IPS-20b (cell line): ENCODE measurements around the gene SH3RF3.

Experiments used
- H3K27ac ChIP-seq: one replicate; pipeline ENCODE4 v1.5.1; 2013; ENCODE audit warnings: low read length
- H3K27me3 ChIP-seq: 2 replicates; pipeline ENCODE4 v1.6.1; 2013; ENCODE audit warnings: mild to moderate bottlenecking, low read length, inconsistent platforms; ENCODE audit not compliant: insufficient read depth
- H3K36me3 ChIP-seq: 2 replicates; pipeline ENCODE4 v1.6.1; 2013; ENCODE audit warnings: low read depth, mild to moderate bottlenecking, inconsistent platforms, low read length, moderate library complexity; ENCODE audit not compliant: insufficient read depth
- H3K4me1 ChIP-seq: 2 replicates; pipeline ENCODE4 v1.6.1; 2013; ENCODE audit warnings: mild to moderate bottlenecking, control low read depth, inconsistent platforms, low read length, moderate library complexity; ENCODE audit not compliant: insufficient read depth
- H3K4me3 ChIP-seq: 2 replicates; pipeline ENCODE4 v1.5.1; 2013; ENCODE audit warnings: mild to moderate bottlenecking, low read length, inconsistent platforms
- H3K9ac ChIP-seq: 2 replicates; pipeline ENCODE4 v1.6.1; 2013; ENCODE audit warnings: low read depth, mild to moderate bottlenecking, inconsistent platforms, low read length, moderate library complexity
- H3K9me3 ChIP-seq: 2 replicates; pipeline ENCODE4 v1.6.1; 2013; ENCODE audit warnings: mild to moderate bottlenecking, low read depth, low read length, inconsistent platforms; ENCODE audit not compliant: insufficient read depth

SH3RF3 gene

DNA sequence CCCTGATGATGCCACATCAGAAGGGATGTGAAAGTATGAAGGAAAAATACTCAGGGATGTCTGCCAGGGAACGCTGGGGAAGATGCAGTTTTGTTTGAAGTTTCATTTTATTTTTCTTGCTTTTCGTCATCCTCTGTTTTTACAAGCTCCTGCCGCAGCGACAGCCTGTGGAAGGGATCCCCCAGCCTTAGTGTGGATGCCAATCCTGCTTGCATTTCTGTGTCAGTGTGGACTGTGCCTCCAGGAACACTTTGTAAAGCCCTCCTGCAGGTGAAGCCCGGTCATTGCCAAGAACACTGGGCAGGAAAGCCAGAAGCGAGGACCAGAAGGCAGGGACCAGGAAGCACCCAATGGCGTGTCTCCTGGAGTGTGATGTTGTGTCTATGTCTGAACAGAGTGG lies 250.5 kb downstream of the SH3RF3 start:
- Histone ChIP-seq H3K4me1 (no peaks in the 10 kb centered on the region), H3K9ac (no peak overlapping the region), H3K27ac (no peak overlapping the region), H3K9me3 (no peaks in the 10 kb centered on the region), H3K4me3 (no peak overlapping the region), H3K36me3 (no peaks in the 10 kb centered on the region), H3K27me3 (peaks cover 12% of the 10 kb centered on the region)

DNA sequence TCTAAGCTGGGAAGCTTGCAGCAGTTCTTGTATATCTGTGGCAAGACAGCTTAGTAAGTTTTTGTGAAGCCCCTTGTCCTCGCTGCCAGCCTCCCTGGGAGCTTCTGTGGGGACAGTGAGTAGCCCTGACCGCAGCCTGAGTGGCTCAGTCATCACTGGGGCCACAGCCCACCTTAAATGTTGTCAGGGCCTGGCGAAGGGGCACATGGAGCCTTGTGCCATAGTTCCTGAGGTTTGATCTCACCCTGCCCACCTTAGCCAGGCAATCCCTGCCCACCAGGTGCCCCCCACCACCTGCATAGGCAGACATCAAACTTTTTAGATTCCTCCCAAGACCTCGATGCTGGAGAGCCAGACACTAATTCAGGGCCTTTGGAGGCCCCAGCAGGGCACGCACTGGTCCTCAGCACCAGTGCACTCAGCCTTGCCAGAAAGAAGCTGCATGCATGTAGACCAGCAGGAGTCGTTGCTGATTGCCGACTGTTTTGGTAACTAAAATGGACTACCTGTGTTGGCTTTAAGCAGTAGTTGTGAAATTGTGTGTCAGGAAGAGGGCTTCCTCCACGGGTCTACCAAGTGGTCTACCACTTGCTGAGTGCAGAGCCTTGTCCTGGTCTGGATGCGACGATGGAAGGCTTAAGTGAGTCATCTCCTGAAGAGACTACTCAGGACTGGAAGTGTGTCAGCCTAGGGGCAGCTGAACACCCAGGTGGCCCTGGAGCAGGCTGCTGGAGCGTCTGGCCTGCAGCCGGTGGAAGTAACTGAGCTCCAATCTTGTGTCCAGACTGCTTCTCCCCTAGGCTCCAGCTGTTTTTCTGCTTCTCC lies 251.7 kb downstream of the SH3RF3 start:
- Histone ChIP-seq H3K27me3 (peaks cover 17% of the 10 kb centered on the region), H3K9me3 (no peaks in the 10 kb centered on the region), H3K27ac (no peak overlapping the region), H3K9ac (no peak overlapping the region), H3K4me1 (peaks cover 1% of the 10 kb centered on the region; the same call in 1 of the 2 replicates), H3K4me3 (no peak overlapping the region), H3K36me3 (no peaks in the 10 kb centered on the region)

DNA sequence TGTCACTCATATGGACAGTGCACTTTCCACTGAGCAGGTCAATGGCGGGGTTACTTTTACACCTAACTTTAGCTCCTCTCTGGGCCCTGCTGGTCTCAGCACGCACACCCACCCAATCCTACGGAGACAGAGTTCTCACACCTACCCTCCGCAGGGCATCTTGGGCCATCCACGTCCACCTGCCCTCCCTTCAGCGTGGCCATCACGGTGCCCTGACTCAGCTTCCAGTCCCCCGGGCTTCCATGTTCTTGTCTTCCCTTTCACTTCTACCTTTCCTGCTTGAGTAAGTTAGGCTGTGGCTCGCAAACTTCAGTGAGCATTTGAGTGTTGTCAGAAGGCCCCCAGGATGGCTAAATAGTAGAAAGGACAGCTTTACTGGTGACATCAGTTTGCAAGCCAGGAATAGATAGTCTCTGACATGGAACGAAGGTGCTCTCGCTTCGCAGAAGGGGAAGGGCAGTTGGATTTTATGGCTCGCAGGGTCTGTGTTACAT lies 252.4 kb downstream of the SH3RF3 start:
- H3K9me3 ChIP-seq, result no peaks in the 10 kb centered on the region
- H3K4me1 ChIP-seq, result peaks cover 7% of the 10 kb centered on the region; the same call in 1 of the 2 replicates
- H3K27me3 ChIP-seq, result peaks cover 17% of the 10 kb centered on the region
- H3K27ac ChIP-seq, result no peak overlapping the region
- no peaks in the 10 kb centered on the region for H3K36me3 ChIP-seq
- H3K4me3 ChIP-seq, result no peak overlapping the region
- no peak overlapping the region for H3K9ac ChIP-seq

DNA sequence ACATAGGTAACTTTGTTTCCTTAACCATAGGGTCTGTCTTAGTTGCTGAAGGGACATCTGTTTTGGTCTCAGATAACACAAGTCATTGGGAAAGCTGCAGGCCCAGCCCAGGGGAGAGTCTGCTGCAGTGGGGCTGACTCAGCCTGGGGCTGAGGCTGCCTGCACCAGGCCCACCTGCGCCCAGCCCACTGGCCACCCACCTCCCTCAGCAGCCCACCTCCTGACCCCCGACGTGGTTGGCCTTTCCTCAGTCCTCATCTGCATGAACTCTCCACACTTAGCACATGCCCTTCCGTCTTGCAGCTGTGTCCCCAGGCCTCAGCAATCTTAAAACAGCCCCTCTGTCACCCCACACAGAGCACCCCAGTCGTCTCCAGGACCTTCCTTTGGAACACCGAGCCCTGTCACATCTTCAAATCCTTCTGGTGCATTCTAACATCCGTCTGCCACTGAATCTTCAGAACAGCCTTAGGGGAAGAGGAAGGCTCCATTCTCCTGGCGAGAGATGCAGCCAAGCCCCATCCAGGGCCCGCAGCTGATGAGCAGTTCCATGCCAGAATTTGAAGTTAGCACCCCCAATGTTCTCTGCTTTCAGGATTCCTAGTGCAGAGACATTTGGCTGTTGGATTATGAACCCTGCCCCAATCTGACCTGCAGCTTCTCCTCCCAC lies 253.4 kb downstream of the SH3RF3 start:
- H3K27me3 ChIP-seq, result peaks cover 17% of the 10 kb centered on the region
- H3K9ac ChIP-seq, result no peak overlapping the region
- H3K4me1 ChIP-seq, result peaks cover 12% of the 10 kb centered on the region; the same call in 1 of the 2 replicates
- H3K9me3 ChIP-seq, result no peaks in the 10 kb centered on the region
- H3K4me3 ChIP-seq, result no peak overlapping the region
- H3K27ac ChIP-seq, result no peak overlapping the region
- H3K36me3 ChIP-seq, result no peaks in the 10 kb centered on the region

- Histone ChIP-seq H3K4me3 (no peak overlapping the region), H3K4me1 (peaks cover 12% of the 10 kb centered on the region; the same call in 1 of the 2 replicates), H3K9ac (no peak overlapping the region), H3K36me3 (no peaks in the 10 kb centered on the region), H3K27ac (no peak overlapping the region), H3K9me3 (no peaks in the 10 kb centered on the region), H3K27me3 (peaks cover 17% of the 10 kb centered on the region)
These were observed 253.9 kb downstream of the SH3RF3 start for GRCh38 chr2:109382951-109383350.

DNA sequence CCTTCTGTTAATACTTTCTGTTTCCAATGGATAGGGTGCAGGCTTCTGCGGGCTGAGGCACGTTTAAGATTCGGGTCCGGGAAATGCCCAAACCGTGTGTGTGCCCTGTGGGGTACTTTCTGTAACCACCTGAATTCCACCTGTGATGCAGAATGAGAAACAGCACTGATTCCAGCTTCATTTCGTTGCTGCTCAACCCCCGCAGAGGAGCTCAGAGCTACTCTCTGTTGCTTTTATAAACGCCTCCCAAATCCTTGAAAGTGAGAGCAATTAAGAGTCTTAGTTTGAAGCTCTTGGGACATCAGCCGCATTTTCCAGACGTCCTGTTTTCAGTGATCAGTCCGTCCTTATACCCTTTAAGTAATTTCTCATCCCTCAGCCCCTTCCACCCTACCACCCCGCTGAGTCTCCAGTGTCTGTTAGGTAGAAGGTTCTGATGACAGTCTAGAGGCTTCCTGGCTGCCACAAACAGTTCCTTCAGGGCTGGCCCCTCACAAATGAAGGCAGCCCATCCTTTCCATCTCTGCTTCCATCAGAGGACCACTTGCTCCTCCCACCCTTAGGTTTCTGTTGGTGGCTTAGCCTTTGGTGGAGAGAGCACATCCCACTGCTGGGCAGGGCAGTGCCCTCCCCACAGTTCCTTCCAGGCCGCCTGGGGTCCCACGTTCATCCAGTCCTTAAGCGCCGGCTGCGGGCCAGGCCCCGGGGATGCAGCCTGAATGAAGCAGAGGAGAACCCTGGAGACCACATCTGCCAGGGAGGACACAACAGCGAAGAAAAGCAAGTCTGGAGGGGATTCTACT lies 254.7 kb downstream of the SH3RF3 start:
- Histone ChIP-seq H3K36me3 (no peaks in the 10 kb centered on the region), H3K9me3 (no peaks in the 10 kb centered on the region), H3K27me3 (peaks cover 17% of the 10 kb centered on the region), H3K9ac (no peak overlapping the region), H3K27ac (no peak overlapping the region), H3K4me3 (no peak overlapping the region), H3K4me1 (peaks cover 15% of the 10 kb centered on the region; the same call in 1 of the 2 replicates)

- Histone ChIP-seq H3K4me3 (no peak overlapping the region), H3K9ac (no peak overlapping the region), H3K9me3 (no peaks in the 10 kb centered on the region), H3K27me3 (peaks cover 17% of the 10 kb centered on the region), H3K27ac (no peak overlapping the region), H3K4me1 (peaks cover 15% of the 10 kb centered on the region; the same call in 1 of the 2 replicates), H3K36me3 (no peaks in the 10 kb centered on the region)
These were observed 255.6 kb downstream of the SH3RF3 start for GRCh38 chr2:109384308-109385271.

DNA sequence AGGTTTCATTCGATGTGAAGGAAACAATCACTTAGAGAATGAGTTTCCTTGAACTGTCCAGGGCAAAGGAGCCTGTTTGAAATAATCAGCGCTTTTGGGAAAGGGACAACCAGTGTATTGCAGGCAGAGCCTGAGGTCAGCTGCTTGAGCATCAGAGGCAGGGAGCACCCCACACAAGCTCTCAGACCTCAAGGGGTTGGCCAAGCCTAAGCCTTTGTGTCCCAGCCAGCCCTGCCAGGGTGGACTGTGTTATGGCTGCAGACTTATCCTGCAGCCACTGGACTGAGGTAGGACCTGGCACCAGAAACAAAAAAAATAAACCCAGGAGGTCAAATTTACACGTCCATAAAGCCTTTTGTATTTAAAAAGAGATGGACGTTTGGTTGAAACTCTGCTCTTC lies 256.5 kb downstream of the SH3RF3 start:
- Histone ChIP-seq H3K4me1 (peaks cover 15% of the 10 kb centered on the region; the same call in 1 of the 2 replicates), H3K27ac (no peak overlapping the region), H3K9ac (no peak overlapping the region), H3K27me3 (peaks cover 17% of the 10 kb centered on the region), H3K9me3 (no peaks in the 10 kb centered on the region), H3K36me3 (no peaks in the 10 kb centered on the region), H3K4me3 (no peak overlapping the region)

DNA sequence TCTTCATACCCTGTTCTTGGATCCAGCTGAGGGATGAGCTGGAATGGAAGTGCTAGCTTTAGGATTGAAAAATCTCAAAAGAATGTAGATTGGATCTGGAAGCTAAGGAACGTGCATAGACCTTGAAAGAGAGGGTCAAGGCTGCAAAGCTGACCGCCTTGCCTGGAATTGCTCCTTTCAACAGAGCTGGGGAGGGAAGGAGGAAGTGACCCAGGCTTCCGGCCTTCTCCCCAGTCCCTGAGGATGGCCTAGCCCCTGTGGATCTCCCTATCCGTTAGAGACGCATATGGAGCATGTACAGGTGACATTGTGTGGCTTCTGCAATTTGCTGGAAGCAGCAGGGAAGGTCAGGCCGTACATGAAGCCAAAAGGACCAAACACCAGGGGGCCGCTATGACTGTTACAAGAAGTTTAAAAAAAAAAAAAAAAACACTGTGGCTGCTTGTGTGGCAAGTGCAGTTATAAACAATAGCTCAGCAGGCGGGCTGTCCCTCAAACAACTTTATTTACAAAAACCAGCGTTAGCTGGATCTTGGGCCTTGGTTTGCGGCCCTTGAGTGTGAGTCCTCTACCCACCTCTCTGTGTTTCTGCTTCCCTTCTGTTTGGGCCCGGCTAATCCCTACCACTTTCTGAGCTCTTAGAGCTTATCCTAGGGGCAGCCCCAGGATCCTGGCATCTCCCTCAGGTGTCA lies 257.1 kb downstream of the SH3RF3 start:
- Histone ChIP-seq H3K4me3 (no peak overlapping the region), H3K9me3 (no peaks in the 10 kb centered on the region), H3K27me3 (peaks cover 17% of the 10 kb centered on the region), H3K27ac (no peak overlapping the region), H3K9ac (no peak overlapping the region), H3K4me1 (peaks cover 15% of the 10 kb centered on the region; the same call in 1 of the 2 replicates), H3K36me3 (no peaks in the 10 kb centered on the region)

DNA sequence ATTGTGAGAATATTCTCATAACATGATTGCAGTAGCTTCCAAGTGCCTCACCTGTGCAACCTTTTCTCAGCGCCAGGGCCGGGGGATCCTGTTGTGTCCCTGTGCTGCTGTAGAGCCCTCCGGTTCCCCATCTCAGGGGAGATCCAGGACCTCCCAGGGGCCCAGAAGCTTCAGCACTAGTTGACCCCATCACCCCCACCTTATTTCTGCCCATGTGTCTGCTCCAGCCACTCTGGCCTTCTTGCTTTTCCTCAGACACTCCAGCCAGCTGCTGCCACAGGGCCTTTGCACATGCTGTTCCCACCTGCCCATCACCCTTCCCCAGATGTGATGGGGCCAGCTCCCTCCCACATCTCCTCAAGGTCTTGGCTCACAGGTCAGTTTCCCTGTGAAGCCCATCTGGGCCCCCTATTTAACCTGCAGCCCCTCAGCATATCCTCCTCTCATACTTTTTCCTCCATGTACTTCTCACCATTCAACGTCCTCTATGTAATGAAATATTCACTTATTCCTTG lies 258.3 kb downstream of the SH3RF3 start:
- no peak overlapping the region for H3K4me3 ChIP-seq
- H3K27ac ChIP-seq, result no peak overlapping the region
- no peak overlapping the region for H3K9ac ChIP-seq
- H3K9me3 ChIP-seq, result no peaks in the 10 kb centered on the region
- peaks cover 17% of the 10 kb centered on the region for H3K27me3 ChIP-seq
- H3K36me3 ChIP-seq, result no peaks in the 10 kb centered on the region
- H3K4me1 ChIP-seq, result peaks cover 15% of the 10 kb centered on the region; the same call in 1 of the 2 replicates
